Stimulated activated CD8-positive, alpha-beta memory T cell treated with anti-CD3 and anti-CD28 coated beads, Interleukin-2, amount 100 ng/mL, for 48 hours (primary cell): Measurements from ENCODE around the gene PPP1R12C.

Source experiments
- DNase-seq, 2 donors: peaks; one replicate each; pipeline ENCODE4 v3.0.0-alpha.2; 2020; ENCODE audit warnings: low read depth in 2 of 2

Gene PPP1R12C

GRCh38 chr19:55091126-55091910 is 26.1 kb downstream of the PPP1R12C start:
- no peak for DNase-seq

DNA sequence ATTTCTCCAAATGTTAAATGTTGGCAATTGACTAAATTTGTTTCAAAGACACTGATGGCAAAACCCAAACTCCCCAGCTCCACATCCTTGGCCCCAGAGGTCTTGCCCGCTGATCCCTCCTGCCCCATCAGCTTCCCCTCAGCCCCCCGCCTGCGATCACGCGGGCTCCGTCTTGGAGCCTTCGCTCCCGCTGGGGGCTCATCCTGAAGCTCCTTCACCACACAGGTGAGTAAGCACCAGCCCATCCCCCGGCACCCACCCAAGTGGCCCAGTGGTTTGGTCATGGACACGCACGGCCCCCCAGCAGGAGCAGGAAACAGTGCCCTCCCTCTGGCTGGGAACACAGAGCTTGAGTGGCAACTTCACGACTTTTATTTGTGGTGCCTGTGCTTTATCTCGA is 26.9 kb downstream of the PPP1R12C start:
- DNase-seq: no peak

DNA sequence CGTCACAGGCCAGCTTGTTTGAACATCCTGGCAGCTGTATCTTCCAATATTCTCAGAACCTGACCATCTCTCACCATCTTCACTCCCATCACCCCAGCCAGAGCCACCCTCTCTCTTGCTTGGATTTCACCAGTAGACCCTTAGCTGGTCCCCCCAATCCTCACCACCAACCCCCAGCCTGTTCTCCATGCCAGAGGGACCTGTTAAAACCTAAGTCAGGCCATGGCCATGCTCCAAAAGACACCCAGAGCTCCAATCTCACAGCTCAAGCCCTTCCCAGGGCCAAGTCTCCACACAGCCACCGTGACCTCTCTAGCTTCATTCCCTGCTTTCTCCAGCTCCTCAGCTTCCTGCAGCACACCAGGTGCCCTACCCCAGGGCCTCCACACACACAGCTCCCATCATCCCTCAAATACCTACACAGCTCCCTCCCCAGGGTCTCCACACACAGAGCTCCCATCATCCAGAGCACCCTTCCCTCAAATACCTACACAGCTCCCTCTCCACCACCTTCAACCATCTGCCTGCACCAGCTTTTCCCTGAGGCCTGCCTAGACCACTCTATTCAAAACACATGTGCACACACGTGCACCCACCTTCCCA is 28.0 kb downstream of the PPP1R12C start:
- no peak for DNase-seq

- peak; percentile 71 to 83 for DNase-seq
These were observed 28.7 kb downstream of the PPP1R12C start for GRCh38 chr19:55088543-55089341.

DNA sequence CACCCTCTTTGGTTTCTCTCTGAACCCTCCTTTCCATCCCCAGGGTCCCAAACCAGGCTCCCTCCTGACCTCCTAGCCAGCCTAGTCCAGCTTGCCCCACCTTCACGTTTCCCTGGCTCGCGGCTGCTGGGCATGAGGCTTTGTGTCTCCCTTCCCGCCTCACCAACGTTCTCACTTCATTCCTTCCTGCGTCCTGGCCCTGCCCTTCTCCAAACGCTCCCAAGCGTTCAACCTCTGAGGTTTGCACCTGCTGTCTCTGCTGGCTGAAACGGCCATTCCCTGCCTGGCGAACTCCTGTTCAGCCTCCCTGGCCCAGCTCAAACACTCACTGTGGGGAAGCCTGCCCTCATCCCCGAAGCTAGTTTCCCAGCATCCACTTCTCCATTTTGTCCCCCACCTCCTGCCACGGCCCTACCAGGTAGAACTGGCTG is 29.4 kb downstream of the PPP1R12C start:
- no peak for DNase-seq

DNA sequence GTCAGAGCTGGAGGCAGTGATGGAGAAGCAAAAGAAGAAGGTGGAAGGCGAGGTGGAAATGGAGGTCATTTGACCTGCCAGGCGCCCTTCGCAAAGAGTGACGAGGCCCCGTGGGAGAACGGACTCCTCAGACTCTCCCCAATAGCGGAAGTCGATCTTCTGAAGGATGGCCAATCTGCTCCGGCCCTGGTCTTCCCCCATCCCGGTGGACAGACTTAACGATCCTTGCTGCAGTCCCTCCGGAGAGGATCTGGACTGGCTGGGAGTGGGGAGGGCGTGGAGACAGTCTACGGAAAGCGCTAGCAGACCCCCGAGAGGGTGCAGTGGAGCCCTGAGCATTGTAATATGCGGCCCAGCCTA is 29.9 kb downstream of the PPP1R12C start:
- DNase-seq: no peak

DNA sequence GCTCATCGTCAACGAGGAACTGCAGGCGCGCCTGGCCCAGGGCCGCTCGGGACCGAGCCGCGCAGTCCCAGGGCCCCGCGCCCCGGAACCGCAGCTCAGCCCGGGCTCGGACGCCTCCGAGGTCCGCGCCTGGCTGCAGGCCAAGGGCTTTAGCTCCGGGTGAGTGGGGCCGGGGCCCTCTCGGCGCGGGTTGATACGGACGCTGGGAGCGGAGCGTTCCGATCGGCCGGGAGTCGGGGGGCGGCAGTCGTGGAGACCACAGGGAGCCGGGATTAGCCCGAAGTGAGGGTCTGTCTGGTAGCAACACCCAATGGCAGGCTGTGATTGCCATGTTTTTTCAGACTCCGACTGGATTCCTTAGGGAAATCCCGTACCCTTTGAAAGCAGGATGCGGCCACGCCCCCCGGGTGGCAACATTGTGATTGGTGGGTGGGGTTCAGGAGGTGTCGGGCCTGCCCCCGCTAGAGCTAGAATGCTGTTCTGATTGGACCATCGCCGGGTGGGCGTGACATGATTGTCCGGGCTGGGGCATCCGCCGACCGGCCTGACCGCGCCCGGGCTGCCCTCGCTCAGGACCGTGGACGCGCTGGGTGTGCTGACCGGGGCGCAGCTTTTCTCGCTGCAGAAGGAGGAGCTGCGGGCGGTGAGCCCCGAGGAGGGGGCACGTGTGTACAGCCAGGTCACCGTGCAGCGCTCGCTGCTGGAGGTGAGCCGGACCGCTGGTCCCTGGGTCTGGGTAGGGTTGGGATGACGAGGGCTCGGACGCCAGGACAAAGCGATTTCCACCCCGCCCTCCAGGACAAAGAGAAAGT is 30.5 kb downstream of the PPP1R12C start:
- peak in 1 of 2 donors; percentile 50 for DNase-seq

GRCh38 chr19:55085923-55086715 is 31.3 kb downstream of the PPP1R12C start:
- DNase-seq: no peak

DNA sequence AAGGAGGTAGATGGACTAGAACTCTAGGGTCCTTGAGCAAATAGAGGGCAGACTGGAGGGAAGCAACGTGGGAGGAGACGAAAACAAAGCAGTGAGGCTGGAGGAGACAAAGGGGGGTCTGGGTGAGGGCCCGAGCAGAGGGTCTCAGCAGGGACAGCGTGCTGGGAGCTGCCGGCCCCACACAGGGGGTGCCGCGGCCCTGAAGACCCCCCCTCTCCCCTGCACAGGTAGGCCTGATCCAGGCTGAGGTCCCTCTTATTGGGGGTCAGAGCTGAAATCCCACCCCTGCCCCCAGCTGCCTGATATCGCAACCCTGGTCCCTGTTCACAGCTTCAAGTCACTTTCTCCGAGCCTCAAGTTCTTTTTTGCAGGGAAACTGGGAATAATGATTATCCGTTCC is 33.0 kb downstream of the PPP1R12C start:
- no peak for DNase-seq

- DNase-seq: no peak
These were observed 34.2 kb downstream of the PPP1R12C start for GRCh38 chr19:55083004-55083850.

GRCh38 chr19:55082020-55082851 is 35.2 kb downstream of the PPP1R12C start:
- DNase-seq: peak in 1 of 2 donors; percentile 56

- no peak for DNase-seq
These were observed 35.7 kb downstream of the PPP1R12C start for GRCh38 chr19:55081770-55082019.

- DNase-seq: peak; percentile 78 to 93
These were observed 36.3 kb downstream of the PPP1R12C start for GRCh38 chr19:55080968-55081769.

DNA sequence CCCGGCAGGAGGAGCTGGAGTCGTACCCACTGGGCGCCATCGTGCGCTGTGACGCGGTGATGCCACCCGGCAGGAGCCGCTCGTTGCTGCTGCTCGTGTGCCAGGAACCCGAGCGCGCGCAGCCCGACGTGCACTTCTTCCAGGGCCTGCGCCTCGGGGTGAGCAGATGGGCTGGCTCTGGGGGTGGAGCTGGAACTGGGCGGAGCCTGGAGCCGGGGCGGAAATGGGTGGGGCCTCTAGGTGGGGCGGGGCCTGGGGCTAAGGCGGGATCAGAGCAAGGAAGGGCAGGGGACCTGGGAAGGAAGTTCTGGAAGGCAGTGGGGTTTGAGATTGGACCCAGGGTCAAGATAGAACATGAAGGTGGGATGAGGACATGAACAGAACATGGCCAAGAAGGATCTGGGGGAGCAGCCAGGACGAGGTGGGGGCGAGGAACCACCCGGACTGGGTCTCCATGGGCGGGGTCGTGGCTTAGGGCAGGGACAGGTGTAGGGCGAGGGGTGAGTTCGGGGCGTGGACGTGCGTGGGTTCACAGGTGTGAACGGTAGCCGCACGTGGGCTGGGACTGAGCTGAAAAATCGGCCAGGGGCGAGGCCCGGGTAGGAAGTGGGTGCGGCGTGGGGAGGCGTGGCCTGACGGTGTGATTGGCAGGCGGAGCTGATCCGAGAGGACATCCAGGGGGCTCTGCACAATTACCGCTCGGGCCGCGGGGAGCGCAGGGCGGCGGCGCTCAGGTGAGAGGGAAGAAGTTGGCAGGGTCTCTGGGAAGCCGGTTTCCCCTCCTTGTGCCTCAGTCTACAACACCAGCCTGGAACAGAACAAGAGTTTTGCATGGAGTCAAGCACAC is 37.1 kb downstream of the PPP1R12C start:
- DNase-seq: peak in 1 of 2 donors; percentile 72

- no peak for DNase-seq
These were observed 37.9 kb downstream of the PPP1R12C start for GRCh38 chr19:55079400-55080038.

- no peak for DNase-seq
These were observed 38.4 kb downstream of the PPP1R12C start for GRCh38 chr19:55078996-55079395.

GRCh38 chr19:55077106-55077505 is 40.3 kb downstream of the PPP1R12C start:
- DNase-seq: no peak
